GM18951 (cell line): ENCODE results near the gene NUP85.
"Not testable (repeated sequence)": the region's sequence is repeated elsewhere in the genome, so short reads cannot be mapped to it uniquely, and the experiment has no call there.

Experiments used
- POLR2A ChIP-seq: IDR thresholded peaks from 4 replicates; pipeline ENCODE4 v1.6.1; 2011; ENCODE audit warnings: mild to moderate bottlenecking; ENCODE audit not compliant: insufficient read length, insufficient read depth; ENCODE audit errors: extremely low read depth
- in situ Hi-C: fragments of 300-500 bp; cut with MboI; formaldehyde crosslinking; loops from one replicate; pipeline ENCODE4 v1.12.0; 2022; ENCODE audit warnings: low sequenced_read_pairs, mixed read lengths, inconsistent platforms; ENCODE audit not compliant: unreplicated experiment

NUP85 gene

GRCh38 chr17:75271233-75271954 lies 65.9 kb downstream of the NUP85 start:
- peak; percentile 76 for TF ChIP-seq POLR2A
- in situ Hi-C loops, result no loop called here

DNA sequence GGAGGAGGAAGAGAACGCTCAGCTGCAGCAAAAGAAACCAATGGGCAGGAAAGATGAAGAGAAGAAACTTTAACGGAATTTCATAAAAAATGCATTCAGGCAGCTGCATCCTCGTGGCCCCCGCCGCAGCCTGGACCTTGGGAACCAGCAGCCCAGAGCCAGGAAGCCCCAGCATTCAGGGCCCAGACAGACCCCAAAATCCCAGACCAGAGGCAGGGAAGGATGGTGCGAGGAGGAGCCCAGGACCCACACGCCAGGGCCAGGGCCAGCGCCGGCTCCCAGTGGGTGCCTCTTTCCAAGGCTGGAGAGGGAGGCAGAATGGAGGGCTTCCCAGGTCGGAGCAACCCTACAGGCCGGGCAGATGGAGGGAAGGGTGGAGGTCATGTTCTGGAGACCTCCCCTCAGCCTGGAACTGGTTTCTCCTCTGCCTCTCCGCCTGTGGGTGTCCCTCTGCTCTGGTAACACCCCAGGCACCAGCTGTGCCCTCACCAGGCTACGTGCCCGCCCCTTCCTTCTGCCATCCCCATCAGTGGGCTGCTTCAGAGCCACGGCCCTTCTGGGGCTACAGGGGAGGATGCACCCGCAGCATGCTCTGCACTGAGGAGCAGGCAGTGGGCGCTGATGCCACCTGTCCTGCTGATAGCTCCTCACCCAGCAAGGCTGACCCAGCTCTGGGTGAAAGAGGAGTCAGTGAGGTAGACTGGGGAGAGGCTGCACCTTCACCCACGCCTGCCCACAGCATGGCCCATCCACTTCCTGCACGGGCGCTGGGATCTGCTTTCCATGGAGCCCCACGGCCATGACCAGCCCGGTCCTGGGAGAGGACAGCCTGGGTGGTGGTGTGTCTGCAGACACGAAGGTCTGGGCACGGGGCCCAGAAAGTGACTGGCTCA lies 66.7 kb downstream of the NUP85 start:
- in situ Hi-C loops, result no loop called here
- TF ChIP-seq POLR2A, result peak; percentile 26

GRCh38 chr17:75272848-75273184 lies 67.3 kb downstream of the NUP85 start:
- no peak for TF ChIP-seq POLR2A
- in situ Hi-C loops, result no loop called here

GRCh38 chr17:75273977-75274708 lies 68.7 kb downstream of the NUP85 start:
- in situ Hi-C loops, result no loop called here

GRCh38 chr17:75277664-75278071 lies 72.2 kb downstream of the NUP85 start:
- no peak for TF ChIP-seq POLR2A
- in situ Hi-C loops, result no loop called here

More at GRCh38 chr17:75273977-75274708, 68.7 kb downstream of the NUP85 start:
- peak; percentile 20 for TF ChIP-seq POLR2A

DNA sequence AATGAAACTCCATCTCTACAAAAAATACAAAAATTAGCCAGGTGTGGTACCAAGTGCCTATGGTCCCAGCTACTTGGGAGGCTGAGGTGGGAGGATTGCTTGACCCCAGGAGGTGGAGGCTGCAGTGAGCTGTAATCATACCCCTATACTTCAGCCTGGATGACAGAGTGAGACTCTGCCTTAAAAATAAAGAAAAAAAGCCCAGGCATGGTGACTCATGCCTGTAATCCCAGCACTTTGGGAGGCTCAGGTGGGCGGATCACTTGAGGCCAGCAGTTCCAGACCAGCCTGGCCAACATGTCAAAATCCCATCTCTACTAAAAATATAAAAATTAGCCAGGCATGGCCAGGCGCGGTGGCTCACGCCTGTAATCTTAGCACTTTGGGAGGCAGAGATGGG lies 74.7 kb downstream of the NUP85 start:
- in situ Hi-C loops, result not testable (repeated sequence)

- no peak for TF ChIP-seq POLR2A
- in situ Hi-C loops, result no loop called here
Observed at GRCh38 chr17:75285123-75285522, 79.6 kb downstream of the NUP85 start.
